CD4-positive, alpha-beta T cell treated with Interleukin-6 for 4 hours (primary cell): ENCODE results near the gene KRT6C.
"Not testable (repeated sequence)": the region's sequence is repeated elsewhere in the genome, so short reads cannot be mapped to it uniquely, and the experiment has no call there.

Experiments
- DNase-seq: peaks from one replicate; pipeline ENCODE4 v3.0.0-alpha.2; 2020; ENCODE audit warnings: mixed read lengths

Gene KRT6C

GRCh38 chr12:52454411-52455201 is 19.0 kb downstream of the KRT6C start:
- DNase-seq = no peak

- DNase-seq = no peak
Measured at GRCh38 chr12:52452101-52452500, 21.5 kb downstream of the KRT6C start, which contains the start of gene KRT6B. TSS of gene KRT6B (minus strand) at chr12:52452146. CDS start at chr12:52452078, 68 bp downstream.

- DNase-seq = no peak
Measured at GRCh38 chr12:52448228-52448627, 25.4 kb downstream of the KRT6C start.

GRCh38 chr12:52447196-52447595 is 26.4 kb downstream of the KRT6C start:
- DNase-seq = not testable (repeated sequence)

GRCh38 chr12:52446367-52447045 is 27.1 kb downstream of the KRT6C start:
- no peak for DNase-seq

GRCh38 chr12:52445876-52446275 is 27.7 kb downstream of the KRT6C start:
- DNase-seq = no peak

GRCh38 chr12:52444647-52445595 is 28.7 kb downstream of the KRT6C start:
- DNase-seq = no peak

- DNase-seq = no peak
Measured at GRCh38 chr12:52443966-52444365, 29.6 kb downstream of the KRT6C start.

GRCh38 chr12:52442600-52443061 is 31.0 kb downstream of the KRT6C start:
- no peak for DNase-seq

- no peak for DNase-seq
Measured at GRCh38 chr12:52441320-52441911, 32.2 kb downstream of the KRT6C start.

GRCh38 chr12:52440821-52441319 is 32.7 kb downstream of the KRT6C start:
- no peak for DNase-seq

- no peak for DNase-seq
Measured at GRCh38 chr12:52439845-52440244, 33.8 kb downstream of the KRT6C start.

- no peak for DNase-seq
Measured at GRCh38 chr12:52439420-52439819, 34.2 kb downstream of the KRT6C start.

- no peak for DNase-seq
Measured at GRCh38 chr12:52438305-52439301, 35.0 kb downstream of the KRT6C start.

GRCh38 chr12:52437508-52437907 is 36.1 kb downstream of the KRT6C start:
- no peak for DNase-seq

GRCh38 chr12:52436828-52437474 is 36.7 kb downstream of the KRT6C start:
- no peak for DNase-seq

- no peak for DNase-seq
Measured at GRCh38 chr12:52436000-52436827, 37.4 kb downstream of the KRT6C start.

- DNase-seq = no peak
Measured at GRCh38 chr12:52435659-52435999, 38.0 kb downstream of the KRT6C start.

- DNase-seq = no peak
Measured at GRCh38 chr12:52434760-52435530, 38.7 kb downstream of the KRT6C start.
